BE2C (cell line): Measurements from ENCODE around the gene TRHDE.

Experiments
- DNase-seq: peaks from one replicate; pipeline ENCODE4 v3.0.0-alpha.2; 2020
- H3K27me3 ChIP-seq: fragments of 250-450 bp; sonication (Bioruptor Pico); 2 replicates; pipeline ENCODE4 v1.5.1; 2020; ENCODE audit warnings: mild to moderate bottlenecking
- H3K36me3 ChIP-seq: fragments of 250-450 bp; sonication (Bioruptor Pico); 2 replicates; pipeline ENCODE4 v1.5.1; 2020; ENCODE audit warnings: mild to moderate bottlenecking
- H3K4me1 ChIP-seq: fragments of 250-450 bp; sonication (Bioruptor Pico); 2 replicates; pipeline ENCODE4 v1.5.1; 2020
- H3K4me3 ChIP-seq: 2 replicates; pipeline ENCODE4 v1.5.1; 2011; ENCODE audit warnings: low read depth, low read length
- H3K9me3 ChIP-seq: fragments of 250-450 bp; sonication (Bioruptor Pico); 2 replicates; pipeline ENCODE4 v1.5.1; 2020
- CTCF ChIP-seq: IDR thresholded peaks from 2 replicates; pipeline ENCODE4 v1.5.1; 2012; ENCODE audit warnings: mild to moderate bottlenecking, low read depth, low read length

TRHDE gene

GRCh38 chr12:72241552-72241951, 30.6 kb upstream of the TRHDE start:
- DNase-seq: no peak
- Histone ChIP-seq H3K4me1 (no peaks in the 10 kb centered on the region), H3K9me3 (no peaks in the 10 kb centered on the region), H3K27me3 (no peaks in the 10 kb centered on the region), H3K4me3 (no peak overlapping the region), H3K36me3 (no peaks in the 10 kb centered on the region)
- TF ChIP-seq CTCF: no peak

GRCh38 chr12:72242946-72243345, 29.2 kb upstream of the TRHDE start:
- DNase-seq: no peak
- Histone ChIP-seq H3K36me3 (no peaks in the 10 kb centered on the region), H3K4me3 (no peak overlapping the region), H3K9me3 (no peaks in the 10 kb centered on the region), H3K4me1 (no peaks in the 10 kb centered on the region), H3K27me3 (no peaks in the 10 kb centered on the region)
- TF ChIP-seq CTCF: no peak

- H3K4me3 ChIP-seq: no peak overlapping the region
- TF ChIP-seq CTCF: no peak
Observed at GRCh38 chr12:72246370-72246769, 25.8 kb upstream of the TRHDE start.

GRCh38 chr12:72250346-72250745, 21.8 kb upstream of the TRHDE start:
- no peaks in the 10 kb centered on the region for H3K27me3 ChIP-seq
- H3K4me1 ChIP-seq: no peaks in the 10 kb centered on the region
- no peaks in the 10 kb centered on the region for H3K9me3 ChIP-seq
- no peak overlapping the region for H3K4me3 ChIP-seq
- no peak for DNase-seq
- H3K36me3 ChIP-seq: no peaks in the 10 kb centered on the region
- TF ChIP-seq CTCF: no peak

More at GRCh38 chr12:72246370-72246769, 25.8 kb upstream of the TRHDE start:
- H3K4me1 ChIP-seq: no peaks in the 10 kb centered on the region
- H3K9me3 ChIP-seq: no peaks in the 10 kb centered on the region
- H3K27me3 ChIP-seq: no peaks in the 10 kb centered on the region
- no peak for DNase-seq
- no peaks in the 10 kb centered on the region for H3K36me3 ChIP-seq

- H3K9me3 ChIP-seq: no peaks in the 10 kb centered on the region
- no peaks in the 10 kb centered on the region for H3K4me1 ChIP-seq
- no peaks in the 10 kb centered on the region for H3K27me3 ChIP-seq
- H3K36me3 ChIP-seq: no peaks in the 10 kb centered on the region
- no peak for DNase-seq
- no peak for TF ChIP-seq CTCF
- no peak overlapping the region for H3K4me3 ChIP-seq
Observed at GRCh38 chr12:72256725-72257124, 15.4 kb upstream of the TRHDE start.

GRCh38 chr12:72261885-72262284, 10.3 kb upstream of the TRHDE start:
- Histone ChIP-seq H3K9me3 (no peaks in the 10 kb centered on the region), H3K36me3 (no peaks in the 10 kb centered on the region), H3K4me1 (no peaks in the 10 kb centered on the region), H3K27me3 (no peaks in the 10 kb centered on the region), H3K4me3 (no peak overlapping the region)
- DNase-seq: no peak
- TF ChIP-seq CTCF: no peak
